ENCODE measurements around the gene PCDHGC5. TPM values are rescaled to one million over a fixed set of nuclear protein-coding genes. Genes with fewer than 3 reads are reported as not detected.

The PCDHGC5 gene
- total RNA-seq, 1 donor from 2014 or later, result 0.06 TPM

- no peak for TF ChIP-seq CTCF (conservative IDR thresholded peaks at IDR 0.05; ENCODE audit: low read depth, low read length)
- no peak for DNase-seq (ENCODE audit: low read depth)
- no peak overlapping the region for H3K4me3 ChIP-seq (ENCODE audit: low read depth, low read length)
Measured at GRCh38 chr5:141490271-141490670, 1.4 kb downstream of the PCDHGC5 start.

GRCh38 chr5:141490771-141491170 lies 1.9 kb downstream of the PCDHGC5 start:
- H3K4me3 ChIP-seq (ENCODE audit: low read depth, low read length), result no peak overlapping the region
- no peak for TF ChIP-seq CTCF (conservative IDR thresholded peaks at IDR 0.05; ENCODE audit: low read depth, low read length)
- DNase-seq (ENCODE audit: low read depth), result no peak

- no peak overlapping the region for H3K4me3 ChIP-seq (ENCODE audit: low read depth, low read length)
- no peak for DNase-seq (ENCODE audit: low read depth)
- TF ChIP-seq CTCF (conservative IDR thresholded peaks at IDR 0.05; ENCODE audit: low read depth, low read length), result no peak
Measured at GRCh38 chr5:141491323-141492167, 2.7 kb downstream of the PCDHGC5 start.

GRCh38 chr5:141492168-141492885 lies 3.4 kb downstream of the PCDHGC5 start:
- TF ChIP-seq CTCF (conservative IDR thresholded peaks at IDR 0.05; ENCODE audit: low read depth, low read length), result no peak
- DNase-seq (ENCODE audit: low read depth), result no peak
- H3K4me3 ChIP-seq (ENCODE audit: low read depth, low read length), result no peak overlapping the region

- no peak for TF ChIP-seq CTCF (conservative IDR thresholded peaks at IDR 0.05; ENCODE audit: low read depth, low read length)
- DNase-seq (ENCODE audit: low read depth), result no peak
- H3K4me3 ChIP-seq (ENCODE audit: low read depth, low read length), result no peak overlapping the region
Measured at GRCh38 chr5:141493500-141494422, 4.9 kb downstream of the PCDHGC5 start.

- no peak for TF ChIP-seq CTCF (conservative IDR thresholded peaks at IDR 0.05; ENCODE audit: low read depth, low read length)
- H3K4me3 ChIP-seq (ENCODE audit: low read depth, low read length), result no peak overlapping the region
- no peak for DNase-seq (ENCODE audit: low read depth)
Measured at GRCh38 chr5:141494761-141495452, 6.0 kb downstream of the PCDHGC5 start.
